DMS 273 (cell line): Measurements from ENCODE around the gene BCAS1.

Source experiments
- DNase-seq: peaks from one replicate; lab custom pipeline; 2025; ENCODE audit not compliant: unreplicated experiment; lab: John Stamatoyannopoulos, UW

Gene BCAS1

GRCh38 chr20:54070187-54070987 lies at the start of gene BCAS1:
Gene BCAS1, minus strand, starts transcription at chr20:54070594. Its CDS starts 11,876 bp downstream, at chr20:54058718.
- DNase-seq: no peak

GRCh38 chr20:54119744-54120143 lies 49.4 kb upstream of the BCAS1 start:
- no peak for DNase-seq

GRCh38 chr20:54118220-54119001 lies 48.0 kb upstream of the BCAS1 start:
- no peak for DNase-seq

- DNase-seq: no peak
Measured at GRCh38 chr20:54116550-54117235, 46.3 kb upstream of the BCAS1 start.

- no peak for DNase-seq
Measured at GRCh38 chr20:54115172-54115854, 44.9 kb upstream of the BCAS1 start.

- DNase-seq: no peak
Measured at GRCh38 chr20:54114109-54114508, 43.7 kb upstream of the BCAS1 start.

- DNase-seq: no peak
Measured at GRCh38 chr20:54113566-54113965, 43.2 kb upstream of the BCAS1 start.

- no peak for DNase-seq
Measured at GRCh38 chr20:54112221-54112884, 42.0 kb upstream of the BCAS1 start.

- no peak for DNase-seq
Measured at GRCh38 chr20:54111460-54111859, 41.1 kb upstream of the BCAS1 start.

GRCh38 chr20:54110457-54110856 lies 40.1 kb upstream of the BCAS1 start:
- no peak for DNase-seq

GRCh38 chr20:54110041-54110440 lies 39.6 kb upstream of the BCAS1 start:
- DNase-seq: no peak

GRCh38 chr20:54108817-54109216 lies 38.4 kb upstream of the BCAS1 start:
- no peak for DNase-seq

- no peak for DNase-seq
Measured at GRCh38 chr20:54108326-54108642, 37.9 kb upstream of the BCAS1 start.

GRCh38 chr20:54107600-54108325 lies 37.4 kb upstream of the BCAS1 start:
- DNase-seq: no peak

- DNase-seq: no peak
Measured at GRCh38 chr20:54107181-54107580, 36.8 kb upstream of the BCAS1 start.

- no peak for DNase-seq
Measured at GRCh38 chr20:54106162-54106561, 35.8 kb upstream of the BCAS1 start.

GRCh38 chr20:54105653-54106052 lies 35.3 kb upstream of the BCAS1 start:
- no peak for DNase-seq

GRCh38 chr20:54104781-54105180 lies 34.4 kb upstream of the BCAS1 start:
- no peak for DNase-seq

GRCh38 chr20:54103762-54104600 lies 33.6 kb upstream of the BCAS1 start:
- DNase-seq: no peak
